ENCODE measurements around the gene PCSK6. TPM values are rescaled to one million over a fixed set of nuclear protein-coding genes. Genes with fewer than 3 reads are reported as not detected.

PCSK6 gene
- total RNA-seq, 3 donors from 2014 or later: 7.2 to 19.7 (median 18.0) TPM

- Histone ChIP-seq H3K27me3 (no peaks in the 10 kb centered on the region), H3K4me1 (no peaks in the 10 kb centered on the region), H3K36me3 (no peaks in the 10 kb centered on the region), H3K4me3 (no peak overlapping the region), H3K9me3 (no peaks in the 10 kb centered on the region), H3K27ac (no peak overlapping the region)
- intact Hi-C loops (cut with DNase I; ENCODE audit: low total_unique reads): no loop called here
- TF ChIP-seq CTCF (IDR thresholded peaks at IDR 0.05) (no peak), POLR2A (IDR thresholded peaks at IDR 0.05) (no peak), POLR2AphosphoS5 (IDR thresholded peaks at IDR 0.05) (no peak)
- DNase-seq (ENCODE audit: low spot score in 2 of 2): no peak
Observed at GRCh38 chr15:101388046-101388445, 101.5 kb downstream of the PCSK6 start.

- Histone ChIP-seq H3K9me3 (no peaks in the 10 kb centered on the region), H3K27me3 (no peaks in the 10 kb centered on the region), H3K36me3 (no peaks in the 10 kb centered on the region), H3K4me3 (no peak overlapping the region), H3K27ac (no peak overlapping the region), H3K4me1 (no peaks in the 10 kb centered on the region)
- no peak for DNase-seq (ENCODE audit: low spot score in 2 of 2)
- TF ChIP-seq POLR2A (IDR thresholded peaks at IDR 0.05) (no peak), POLR2AphosphoS5 (IDR thresholded peaks at IDR 0.05) (no peak), CTCF (IDR thresholded peaks at IDR 0.05) (no peak)
- intact Hi-C loops (cut with DNase I; ENCODE audit: low total_unique reads): no loop called here
Observed at GRCh38 chr15:101387574-101387973, 101.9 kb downstream of the PCSK6 start.

- no peaks in the 10 kb centered on the region for H3K36me3 ChIP-seq
- TF ChIP-seq POLR2AphosphoS5 (IDR thresholded peaks at IDR 0.05): no peak
- H3K27me3 ChIP-seq: no peaks in the 10 kb centered on the region
- H3K4me3 ChIP-seq: no peak overlapping the region
- H3K27ac ChIP-seq: no peak overlapping the region
- H3K4me1 ChIP-seq: no peaks in the 10 kb centered on the region
- no peak for DNase-seq (ENCODE audit: low spot score in 2 of 2)
- intact Hi-C loops (cut with DNase I; ENCODE audit: low total_unique reads): no loop called here
- no peaks in the 10 kb centered on the region for H3K9me3 ChIP-seq
Observed at GRCh38 chr15:101386967-101387366, 102.5 kb downstream of the PCSK6 start.

- Histone ChIP-seq H3K27me3 (no peaks in the 10 kb centered on the region), H3K4me3 (no peak overlapping the region)
- intact Hi-C loops (cut with DNase I; ENCODE audit: low total_unique reads): no loop called here
Observed at GRCh38 chr15:101386006-101386405, 103.5 kb downstream of the PCSK6 start.

GRCh38 chr15:101384276-101384675, 105.2 kb downstream of the PCSK6 start:
- DNase-seq (ENCODE audit: low spot score in 2 of 2): no peak
- no peak for TF ChIP-seq POLR2A (IDR thresholded peaks at IDR 0.05)
- TF ChIP-seq POLR2AphosphoS5 (IDR thresholded peaks at IDR 0.05): no peak
- TF ChIP-seq CTCF (IDR thresholded peaks at IDR 0.05): no peak
- no peaks in the 10 kb centered on the region for H3K27me3 ChIP-seq
- intact Hi-C loops (cut with DNase I; ENCODE audit: low total_unique reads): no loop called here
- H3K9me3 ChIP-seq: no peaks in the 10 kb centered on the region
- no peak overlapping the region for H3K27ac ChIP-seq
- H3K4me3 ChIP-seq: no peak overlapping the region
- no peaks in the 10 kb centered on the region for H3K4me1 ChIP-seq
- H3K36me3 ChIP-seq: no peaks in the 10 kb centered on the region

More at GRCh38 chr15:101386006-101386405, 103.5 kb downstream of the PCSK6 start:
- no peaks in the 10 kb centered on the region for H3K4me1 ChIP-seq
- H3K9me3 ChIP-seq: no peaks in the 10 kb centered on the region
- no peak overlapping the region for H3K27ac ChIP-seq
- no peak for DNase-seq (ENCODE audit: low spot score in 2 of 2)
- no peaks in the 10 kb centered on the region for H3K36me3 ChIP-seq
- TF ChIP-seq POLR2A (IDR thresholded peaks at IDR 0.05) (no peak), POLR2AphosphoS5 (IDR thresholded peaks at IDR 0.05) (no peak)

- intact Hi-C loops (cut with DNase I; ENCODE audit: low total_unique reads): no loop called here
- TF ChIP-seq CTCF (IDR thresholded peaks at IDR 0.05) (no peak), POLR2AphosphoS5 (IDR thresholded peaks at IDR 0.05) (no peak), POLR2A (IDR thresholded peaks at IDR 0.05) (no peak)
- no peaks in the 10 kb centered on the region for H3K4me1 ChIP-seq
Observed at GRCh38 chr15:101382544-101382943, 107.0 kb downstream of the PCSK6 start.

More at GRCh38 chr15:101382544-101382943, 107.0 kb downstream of the PCSK6 start:
- H3K27me3 ChIP-seq: no peaks in the 10 kb centered on the region
- H3K36me3 ChIP-seq: no peaks in the 10 kb centered on the region
- no peak overlapping the region for H3K4me3 ChIP-seq
- H3K9me3 ChIP-seq: no peaks in the 10 kb centered on the region
- no peak for DNase-seq (ENCODE audit: low spot score in 2 of 2)
- H3K27ac ChIP-seq: no peak overlapping the region
